ENCODE results near the gene CHI3L2. TPM values are rescaled to one million over a fixed set of nuclear protein-coding genes. Genes with fewer than 3 reads are reported as not detected.

CHI3L2 gene
- total RNA-seq, 6 donors from 2014 or later: 2.1 to 115 (median 21.3) TPM

GRCh38 chr1:111234866-111235265 lies 7.4 kb downstream of the CHI3L2 start:
- ATAC-seq (ENCODE audit: low FRiP score in 2 of 2) (no peak), DNase-seq (no peak)
- H3K27me3 ChIP-seq: no peaks in the 10 kb centered on the region
- H3K36me3 ChIP-seq: no peaks in the 10 kb centered on the region
- no peak overlapping the region for H3K27ac ChIP-seq
- no peak for TF ChIP-seq CTCF (IDR thresholded peaks at IDR 0.05)
- no peak for TF ChIP-seq EP300 (IDR thresholded peaks at IDR 0.05)
- TF ChIP-seq POLR2A (IDR thresholded peaks at IDR 0.05): no peak
- TF ChIP-seq POLR2AphosphoS5 (IDR thresholded peaks at IDR 0.05): no peak
- no peaks in the 10 kb centered on the region for H3K9me3 ChIP-seq
- H3K4me1 ChIP-seq: peaks cover 0 to 3% (median 0%) of the 10 kb centered on the region in 4 donors
- 83 to 84% methylated on average over 3 of the region's 3 CpGs for WGBS, 2 donors
- no peak overlapping the region for H3K4me3 ChIP-seq

GRCh38 chr1:111236379-111236778 lies 8.9 kb downstream of the CHI3L2 start:
- TF ChIP-seq CTCF (IDR thresholded peaks at IDR 0.05) (no peak), EP300 (IDR thresholded peaks at IDR 0.05) (no peak), POLR2AphosphoS5 (IDR thresholded peaks at IDR 0.05) (no peak), POLR2A (IDR thresholded peaks at IDR 0.05) (no peak)
- ATAC-seq (ENCODE audit: low FRiP score in 2 of 2) (no peak), DNase-seq (no peak)
- Histone ChIP-seq H3K27me3 (no peaks in the 10 kb centered on the region), H3K9me3 (no peaks in the 10 kb centered on the region), H3K36me3 (no peaks in the 10 kb centered on the region), H3K4me3 (no peak overlapping the region), H3K4me1 (peaks cover 0 to 3% (median 0%) of the 10 kb centered on the region in 4 donors), H3K27ac (no peak overlapping the region)
- 14 to 18% methylated on average over 1 of the region's 1 CpG for WGBS, 2 donors

GRCh38 chr1:111236806-111237205 lies 9.3 kb downstream of the CHI3L2 start:
- Histone ChIP-seq H3K27ac (no peak overlapping the region), H3K4me3 (no peak overlapping the region), H3K9me3 (no peaks in the 10 kb centered on the region), H3K4me1 (peaks cover 0 to 3% (median 0%) of the 10 kb centered on the region in 4 donors), H3K36me3 (no peaks in the 10 kb centered on the region), H3K27me3 (no peaks in the 10 kb centered on the region)
- no peak for TF ChIP-seq EP300 (IDR thresholded peaks at IDR 0.05)
- no peak for TF ChIP-seq CTCF (IDR thresholded peaks at IDR 0.05)
- TF ChIP-seq POLR2A (IDR thresholded peaks at IDR 0.05): no peak
- no peak for TF ChIP-seq POLR2AphosphoS5 (IDR thresholded peaks at IDR 0.05)
- ATAC-seq (ENCODE audit: low FRiP score in 2 of 2) (no peak), DNase-seq (no peak)
- WGBS, 2 donors: 77 to 87% methylated on average over 3 of the region's 3 CpGs

GRCh38 chr1:111238056-111238795 lies 10.7 kb downstream of the CHI3L2 start:
- Histone ChIP-seq H3K36me3 (no peaks in the 10 kb centered on the region), H3K27ac (no peak overlapping the region), H3K27me3 (no peaks in the 10 kb centered on the region), H3K4me3 (no peak overlapping the region), H3K4me1 (peaks cover 0 to 3% (median 0%) of the 10 kb centered on the region in 4 donors), H3K9me3 (no peaks in the 10 kb centered on the region)
- no peak for TF ChIP-seq CTCF (IDR thresholded peaks at IDR 0.05)
- TF ChIP-seq POLR2A (IDR thresholded peaks at IDR 0.05): no peak
- TF ChIP-seq EP300 (IDR thresholded peaks at IDR 0.05): no peak
- TF ChIP-seq POLR2AphosphoS5 (IDR thresholded peaks at IDR 0.05): no peak
- no peak for ATAC-seq (ENCODE audit: low FRiP score in 2 of 2)
- no peak for DNase-seq
- 81 to 87% methylated on average over 5 of the region's 5 CpGs for WGBS, 2 donors

GRCh38 chr1:111241797-111242196 lies 14.3 kb downstream of the CHI3L2 start:
- Histone ChIP-seq H3K27me3 (no peaks in the 10 kb centered on the region), H3K4me3 (no peak overlapping the region), H3K27ac (no peak overlapping the region), H3K4me1 (peaks cover 0 to 2% (median 0%) of the 10 kb centered on the region in 4 donors), H3K36me3 (no peaks in the 10 kb centered on the region), H3K9me3 (no peaks in the 10 kb centered on the region)
- TF ChIP-seq CTCF (IDR thresholded peaks at IDR 0.05) (no peak), EP300 (IDR thresholded peaks at IDR 0.05) (no peak), POLR2A (IDR thresholded peaks at IDR 0.05) (no peak), POLR2AphosphoS5 (IDR thresholded peaks at IDR 0.05) (no peak)
- ATAC-seq (ENCODE audit: low FRiP score in 2 of 2) (no peak), DNase-seq (no peak)
- 57 to 87% methylated on average over 2 of the region's 2 CpGs for WGBS, 2 donors

Measured in upper lobe of left lung (tissue), 6 donors.